ENCODE data around the gene NCS1. TPM values are rescaled to one million over a fixed set of nuclear protein-coding genes. Genes with fewer than 3 reads are reported as not detected.

Gene NCS1
- total RNA-seq, 2 donors from 2014 or later = 3.8 to 21.3 TPM

DNA sequence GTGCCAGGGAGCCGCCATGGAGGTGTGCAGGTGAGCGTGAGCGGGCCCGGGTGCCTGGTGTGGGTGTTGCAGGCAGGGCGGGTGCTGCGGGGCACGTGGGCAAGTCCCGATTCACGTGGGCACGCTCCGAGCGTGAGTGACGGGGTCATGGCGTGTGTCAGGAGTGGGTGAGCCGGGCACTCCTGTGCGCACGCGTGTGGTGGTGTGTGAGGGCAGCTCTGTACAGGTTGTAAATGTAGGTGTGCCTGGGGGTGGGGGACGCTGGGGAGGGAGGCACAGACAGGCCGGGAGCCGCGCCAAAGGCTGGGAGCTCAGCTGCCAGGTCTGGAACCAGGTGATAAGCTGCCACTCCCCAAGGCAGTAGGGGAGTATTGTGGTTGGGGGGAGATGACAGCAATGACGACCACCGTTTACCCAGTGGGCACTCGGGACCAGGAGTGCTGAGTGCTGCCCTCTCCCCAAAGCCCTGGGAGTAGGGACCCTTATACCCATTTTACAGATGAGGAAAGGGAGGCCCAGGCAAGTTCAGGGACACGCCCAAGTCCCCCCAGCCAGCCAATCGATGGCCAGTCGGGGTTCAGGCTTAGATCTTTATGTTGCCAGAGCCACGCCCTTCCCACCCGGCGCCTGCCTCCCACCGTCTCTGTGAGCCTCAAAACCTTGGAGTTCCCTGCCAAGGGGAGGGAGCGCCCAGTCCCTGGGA, 9.6 kb downstream of the NCS1 start:
- intact Hi-C loops (cut with DNase I) = no loop called here
- no peaks in the 10 kb centered on the region for H3K9me3 ChIP-seq
- TF ChIP-seq, protein P1, sequence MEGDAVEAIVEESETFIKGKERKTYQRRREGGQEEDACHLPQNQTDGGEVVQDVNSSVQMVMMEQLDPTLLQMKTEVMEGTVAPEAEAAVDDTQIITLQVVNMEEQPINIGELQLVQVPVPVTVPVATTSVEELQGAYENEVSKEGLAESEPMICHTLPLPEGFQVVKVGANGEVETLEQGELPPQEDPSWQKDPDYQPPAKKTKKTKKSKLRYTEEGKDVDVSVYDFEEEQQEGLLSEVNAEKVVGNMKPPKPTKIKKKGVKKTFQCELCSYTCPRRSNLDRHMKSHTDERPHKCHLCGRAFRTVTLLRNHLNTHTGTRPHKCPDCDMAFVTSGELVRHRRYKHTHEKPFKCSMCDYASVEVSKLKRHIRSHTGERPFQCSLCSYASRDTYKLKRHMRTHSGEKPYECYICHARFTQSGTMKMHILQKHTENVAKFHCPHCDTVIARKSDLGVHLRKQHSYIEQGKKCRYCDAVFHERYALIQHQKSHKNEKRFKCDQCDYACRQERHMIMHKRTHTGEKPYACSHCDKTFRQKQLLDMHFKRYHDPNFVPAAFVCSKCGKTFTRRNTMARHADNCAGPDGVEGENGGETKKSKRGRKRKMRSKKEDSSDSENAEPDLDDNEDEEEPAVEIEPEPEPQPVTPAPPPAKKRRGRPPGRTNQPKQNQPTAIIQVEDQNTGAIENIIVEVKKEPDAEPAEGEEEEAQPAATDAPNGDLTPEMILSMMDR (IDR thresholded peaks at IDR 0.05) = no peak
- H3K4me3 ChIP-seq = no peak overlapping the region
- no peaks in the 10 kb centered on the region for H3K27me3 ChIP-seq
- peak overlapping the region in 1 of 2 donors; percentile 43 for H3K9ac ChIP-seq (ENCODE audit: low read depth in 2 of 2, low read length in 2 of 2)
- H3K27ac ChIP-seq = no peak overlapping the region
- H3K36me3 ChIP-seq = no peaks in the 10 kb centered on the region
- peak; percentile 91 for DNase-seq
- H3K4me1 ChIP-seq = no peaks in the 10 kb centered on the region

DNA sequence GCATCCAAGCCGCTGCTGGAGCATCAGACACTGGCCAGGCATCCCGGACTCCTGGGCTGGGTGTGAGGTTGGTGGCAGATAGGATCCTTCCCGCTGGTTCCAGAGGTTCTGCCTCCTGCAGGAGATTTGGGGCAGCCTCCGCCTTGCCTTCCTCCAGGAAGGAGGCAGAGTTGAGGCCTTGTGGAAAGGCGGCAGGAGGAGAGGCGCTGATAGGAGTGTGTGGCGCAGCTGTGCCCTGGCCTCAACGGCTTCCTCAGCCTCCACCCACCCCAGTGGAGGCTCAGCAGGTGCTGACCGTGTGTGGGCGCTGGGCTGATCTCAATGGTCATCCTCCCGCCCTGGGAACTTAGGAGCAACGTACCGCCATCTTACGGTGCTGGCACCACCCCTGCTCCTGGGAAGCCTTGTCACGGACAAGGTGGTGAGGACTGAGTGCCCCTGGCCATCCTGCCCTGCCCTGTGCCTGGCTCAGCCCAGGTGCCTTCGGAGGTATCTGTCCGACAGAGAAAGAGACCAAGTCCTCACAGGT, 10.2 kb downstream of the NCS1 start:
- H3K9me3 ChIP-seq = no peaks in the 10 kb centered on the region
- TF ChIP-seq, protein P1 (IDR thresholded peaks at IDR 0.05) = no peak
- DNase-seq = no peak
- peak overlapping the region; percentile 14 to 43 for H3K9ac ChIP-seq (ENCODE audit: low read depth in 2 of 2, low read length in 2 of 2)
- no peak overlapping the region for H3K27ac ChIP-seq
- H3K4me3 ChIP-seq = no peak overlapping the region
- no peaks in the 10 kb centered on the region for H3K36me3 ChIP-seq
- intact Hi-C loops (cut with DNase I) = no loop called here
- peaks cover 2% of the 10 kb centered on the region for H3K4me1 ChIP-seq
- H3K27me3 ChIP-seq = no peaks in the 10 kb centered on the region

GRCh38 chr9:130183133-130183762, 11.0 kb downstream of the NCS1 start:
- H3K9ac ChIP-seq (ENCODE audit: low read depth in 2 of 2, low read length in 2 of 2) = peak overlapping the region in 1 of 2 donors; percentile 43

DNA sequence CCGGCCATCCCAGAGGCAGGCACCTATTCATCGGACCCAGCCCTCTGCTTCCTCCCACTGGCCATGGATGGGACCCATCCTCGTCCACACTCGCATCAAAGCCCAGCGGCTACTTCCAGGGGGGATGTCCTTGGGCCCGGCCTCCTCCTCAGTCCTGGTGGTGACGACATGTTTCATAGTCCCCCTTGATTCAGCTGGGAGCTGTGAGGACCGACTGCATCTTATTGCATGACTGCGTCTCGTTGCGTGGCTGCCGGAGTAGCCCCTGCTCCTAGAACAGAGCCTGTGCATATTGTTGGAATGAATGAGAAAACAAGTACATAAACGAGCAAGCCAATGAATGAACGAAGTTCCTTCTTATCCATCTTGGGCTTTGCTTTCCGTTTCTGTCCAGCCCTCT, 12.8 kb downstream of the NCS1 start:
- no peaks in the 10 kb centered on the region for H3K27me3 ChIP-seq
- no peak for DNase-seq
- peaks cover 5% of the 10 kb centered on the region for H3K4me1 ChIP-seq
- intact Hi-C loops (cut with DNase I) = no loop called here
- no peaks in the 10 kb centered on the region for H3K36me3 ChIP-seq
- H3K9me3 ChIP-seq = no peaks in the 10 kb centered on the region
- TF ChIP-seq, protein P1 (IDR thresholded peaks at IDR 0.05) = no peak
- no peak overlapping the region for H3K9ac ChIP-seq (ENCODE audit: low read depth in 2 of 2, low read length in 2 of 2)
- H3K27ac ChIP-seq = no peak overlapping the region
- H3K4me3 ChIP-seq = no peak overlapping the region

More at GRCh38 chr9:130183133-130183762, 11.0 kb downstream of the NCS1 start:
- intact Hi-C loops (cut with DNase I) = no loop called here
- peaks cover 5% of the 10 kb centered on the region for H3K4me1 ChIP-seq
- TF ChIP-seq, protein P1 (IDR thresholded peaks at IDR 0.05) = no peak
- DNase-seq = no peak
- H3K4me3 ChIP-seq = no peak overlapping the region
- no peaks in the 10 kb centered on the region for H3K9me3 ChIP-seq
- H3K36me3 ChIP-seq = no peaks in the 10 kb centered on the region
- H3K27ac ChIP-seq = no peak overlapping the region
- no peaks in the 10 kb centered on the region for H3K27me3 ChIP-seq

DNA sequence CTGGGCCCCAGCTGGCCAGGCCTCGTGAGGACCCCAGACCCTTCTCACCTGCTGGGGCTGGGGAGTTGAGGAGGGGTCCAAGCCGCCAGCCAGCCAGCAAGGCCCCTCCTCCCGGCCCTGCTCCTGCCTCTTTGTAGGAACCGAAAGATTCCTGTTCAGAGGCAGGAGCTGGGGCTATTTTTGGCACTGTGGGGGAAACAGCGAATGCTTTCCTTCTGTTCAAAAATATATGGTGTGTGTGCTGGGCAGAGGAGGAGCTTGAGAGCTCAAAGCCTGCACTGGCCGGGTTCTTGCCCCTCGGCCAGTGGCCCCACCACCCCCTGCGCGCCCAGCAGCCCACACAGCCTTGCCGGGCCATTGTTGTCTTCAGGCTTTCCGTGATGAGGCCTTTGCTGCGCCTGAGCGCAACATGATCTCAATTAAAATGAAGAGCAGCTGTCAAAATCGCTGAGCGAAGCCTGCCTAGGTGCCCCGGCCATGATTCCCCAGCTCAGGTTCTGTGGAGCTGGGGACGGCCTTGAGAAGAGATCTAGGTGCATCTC, 13.4 kb downstream of the NCS1 start:
- no peaks in the 10 kb centered on the region for H3K27me3 ChIP-seq
- H3K9me3 ChIP-seq = no peaks in the 10 kb centered on the region
- DNase-seq = no peak
- H3K4me3 ChIP-seq = no peak overlapping the region
- peaks cover 5% of the 10 kb centered on the region for H3K4me1 ChIP-seq
- intact Hi-C loops (cut with DNase I) = no loop called here
- no peak overlapping the region for H3K9ac ChIP-seq (ENCODE audit: low read depth in 2 of 2, low read length in 2 of 2)
- H3K36me3 ChIP-seq = no peaks in the 10 kb centered on the region
- TF ChIP-seq, protein P1 (IDR thresholded peaks at IDR 0.05) = no peak
- peak overlapping the region; percentile 29 for H3K27ac ChIP-seq

All from colonic mucosa (tissue), 4 donors.